HCEC 1CT (cell line): ENCODE data around the gene NDUFS6.

Experiments
- DNase-seq: peaks from one replicate; pipeline ENCODE4 v3.0.0-alpha.2; 2017

The NDUFS6 gene

GRCh38 chr5:1801222-1801966, at the start of gene NDUFS6:
Gene NDUFS6, plus strand, starts transcription at chr5:1801407. Its CDS starts 11 bp downstream, at chr5:1801418.
- DNase-seq, result peak; percentile 72

GRCh38 chr5:1751864-1752822, 49.1 kb upstream of the NDUFS6 start:
- DNase-seq, result no peak

DNA sequence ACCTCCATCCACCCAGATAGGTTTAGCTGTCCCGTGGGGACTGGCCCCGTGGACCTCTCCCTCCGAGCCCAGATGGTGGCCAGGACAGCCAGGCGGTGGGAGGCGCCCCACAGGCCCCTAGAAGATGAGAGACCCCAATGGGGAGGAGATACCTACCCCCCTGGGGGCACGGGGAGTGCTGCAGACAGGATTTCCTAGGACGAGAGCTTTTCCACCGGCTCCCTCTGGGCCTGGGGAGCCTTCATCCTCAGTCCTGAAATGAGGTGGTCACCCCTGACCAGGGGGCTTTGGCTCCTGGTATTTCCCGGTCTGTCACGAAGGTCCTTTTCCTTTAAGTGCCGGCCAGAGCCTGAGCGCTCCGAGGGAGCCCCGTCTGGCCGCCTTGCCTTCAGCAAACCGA, 48.3 kb upstream of the NDUFS6 start:
- no peak for DNase-seq

DNA sequence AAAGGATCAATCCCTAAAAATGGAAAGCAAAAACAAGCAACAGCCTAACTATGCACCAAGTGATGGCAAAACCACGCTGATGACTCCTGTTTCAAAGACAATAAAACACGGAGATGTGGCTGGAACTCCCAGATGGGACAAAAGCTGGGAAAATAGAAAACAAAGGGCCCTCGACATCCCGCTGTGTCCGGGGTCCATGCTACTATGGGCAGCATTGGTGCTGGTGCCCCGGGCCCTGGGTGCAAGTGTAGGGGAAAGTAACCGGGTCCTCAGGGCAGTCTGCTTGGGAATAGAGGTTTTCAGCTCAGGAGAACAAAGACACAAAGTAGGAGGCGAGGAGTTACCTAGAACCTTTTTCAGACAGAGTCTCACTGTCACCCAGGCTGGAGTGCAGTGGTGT, 47.7 kb upstream of the NDUFS6 start:
- DNase-seq, result no peak

DNA sequence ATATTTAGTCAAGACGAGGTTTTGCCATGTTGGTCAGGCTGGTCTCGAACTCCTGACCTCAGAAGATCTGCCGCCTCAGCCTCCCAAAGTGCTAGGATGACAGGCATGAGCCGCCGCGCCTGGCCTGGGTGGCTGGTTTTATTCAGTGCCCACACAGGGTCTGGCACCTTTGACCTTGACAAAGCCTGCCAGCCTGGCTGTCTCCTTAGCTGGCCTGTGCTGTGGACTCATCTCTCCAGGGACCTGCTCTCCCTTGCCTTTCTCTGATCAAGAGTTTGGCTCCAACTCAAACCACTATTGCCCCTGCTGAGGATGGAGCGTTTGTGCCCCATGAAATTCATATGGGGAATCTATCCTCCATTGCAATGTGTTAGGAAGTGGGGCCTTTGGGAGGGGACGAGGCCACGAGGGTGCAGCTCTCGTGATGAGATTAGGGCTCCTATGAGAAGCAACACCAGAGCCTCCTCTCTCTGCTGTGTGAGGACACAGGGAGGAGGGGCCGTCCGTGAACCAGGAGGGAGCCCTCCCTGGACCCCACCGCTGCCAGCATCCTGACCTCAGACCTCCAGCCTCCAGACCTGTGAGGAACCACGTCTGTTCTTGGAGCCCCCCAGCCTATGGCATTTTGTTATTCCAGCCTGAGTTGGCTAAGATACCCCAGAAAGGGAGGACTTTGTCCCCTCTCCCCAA, 46.5 kb upstream of the NDUFS6 start:
- no peak for DNase-seq

GRCh38 chr5:1755321-1755949, 45.8 kb upstream of the NDUFS6 start:
- DNase-seq, result no peak

GRCh38 chr5:1756481-1756880, 44.7 kb upstream of the NDUFS6 start:
- DNase-seq, result no peak

DNA sequence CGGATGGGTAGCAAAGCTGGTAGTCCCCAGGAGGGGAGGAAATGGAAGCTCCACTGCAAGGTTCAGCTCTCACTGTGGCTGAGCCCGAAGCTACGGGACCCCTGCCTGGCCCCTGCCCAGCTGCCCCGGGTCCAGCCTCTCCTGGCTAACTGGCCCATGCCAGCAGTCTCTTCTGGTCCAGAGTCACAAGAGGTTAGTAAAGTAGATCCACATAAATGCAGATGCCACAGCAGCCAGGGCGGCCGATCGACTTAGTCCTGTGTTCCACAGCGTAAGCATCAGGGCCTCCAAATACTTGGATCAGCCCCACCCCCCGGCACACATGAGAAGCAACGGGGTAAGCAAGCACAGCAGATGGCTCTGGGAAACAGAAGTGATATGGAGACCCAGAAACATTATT, 43.7 kb upstream of the NDUFS6 start:
- DNase-seq, result no peak

DNA sequence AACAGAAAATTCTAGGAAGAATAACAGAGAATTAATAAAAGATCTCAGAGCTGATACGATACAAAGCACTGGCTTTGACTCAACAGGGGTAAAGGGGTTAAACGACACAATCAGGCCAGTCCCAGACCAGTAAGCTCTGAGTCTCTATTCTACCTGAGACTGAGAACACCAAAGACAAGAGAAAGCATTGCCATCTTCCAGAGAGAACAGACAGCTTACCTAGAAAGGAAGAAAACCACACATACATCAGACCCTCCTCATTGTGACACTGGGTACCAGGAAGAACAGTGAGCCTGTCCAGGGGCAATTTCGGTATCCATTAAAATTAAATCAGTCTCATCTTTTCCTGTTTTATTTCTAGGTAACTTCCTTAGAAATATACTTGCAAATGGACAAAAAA, 42.6 kb upstream of the NDUFS6 start:
- no peak for DNase-seq

GRCh38 chr5:1759378-1759970, 41.7 kb upstream of the NDUFS6 start:
- no peak for DNase-seq

- no peak for DNase-seq
Observed at GRCh38 chr5:1760231-1760630, 41.0 kb upstream of the NDUFS6 start.

- DNase-seq, result no peak
Observed at GRCh38 chr5:1760656-1761452, 40.4 kb upstream of the NDUFS6 start.

DNA sequence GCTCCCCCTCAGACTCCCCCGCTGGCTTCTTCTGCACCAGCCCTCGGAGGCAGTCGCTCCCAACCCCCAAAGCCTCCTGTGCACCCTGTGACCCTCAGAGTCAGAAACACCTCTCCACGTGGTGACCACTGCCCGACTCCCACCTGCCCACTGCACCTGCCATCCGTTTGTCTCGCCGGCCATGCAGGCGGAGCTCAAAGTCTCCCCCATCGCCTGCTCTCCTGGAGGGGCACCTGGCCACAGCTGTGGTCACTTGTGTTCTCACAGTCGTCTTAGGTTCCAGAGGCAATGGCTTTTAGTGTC, 39.8 kb upstream of the NDUFS6 start:
- DNase-seq, result no peak

DNA sequence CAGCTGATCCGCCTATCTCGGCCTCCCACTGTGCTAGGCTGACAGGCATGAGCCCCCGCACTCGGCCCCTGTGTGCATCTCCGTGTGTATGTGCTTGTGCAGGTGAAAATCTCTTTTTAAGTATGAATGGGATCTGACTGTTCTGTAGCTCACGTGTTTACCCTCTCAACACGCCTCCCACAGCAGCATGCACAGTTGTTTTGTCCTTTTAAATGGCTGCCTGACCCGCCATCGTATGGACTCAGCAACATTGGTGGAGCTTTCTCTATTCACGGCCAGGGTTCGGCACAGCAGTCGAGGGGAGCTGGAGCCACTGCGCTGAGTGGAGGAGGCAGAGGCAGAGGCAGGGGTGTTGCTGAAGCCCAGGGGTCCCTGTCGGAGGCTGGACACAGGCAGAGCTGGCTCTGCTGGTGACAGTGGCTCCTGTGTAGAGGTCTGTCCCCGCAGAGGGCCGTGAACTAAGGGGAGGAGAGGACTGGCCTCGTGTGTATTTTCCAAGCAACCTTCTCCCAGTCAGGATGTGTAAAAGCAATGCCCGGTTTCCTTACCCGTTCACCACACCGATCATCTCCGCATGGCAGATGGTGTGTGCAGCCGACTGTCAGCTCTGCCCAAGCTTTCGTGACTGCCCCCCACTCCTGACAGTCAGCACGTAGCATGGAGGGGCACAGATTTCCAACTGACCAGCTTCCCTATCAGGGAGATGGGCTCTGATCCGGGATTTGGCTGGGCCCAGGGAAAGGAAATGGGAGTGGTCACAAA, 38.9 kb upstream of the NDUFS6 start:
- no peak for DNase-seq

- DNase-seq, result no peak
Observed at GRCh38 chr5:1762883-1763547, 38.2 kb upstream of the NDUFS6 start.

- peak; percentile 72 for DNase-seq
Observed at GRCh38 chr5:1763548-1763911, 37.7 kb upstream of the NDUFS6 start.

DNA sequence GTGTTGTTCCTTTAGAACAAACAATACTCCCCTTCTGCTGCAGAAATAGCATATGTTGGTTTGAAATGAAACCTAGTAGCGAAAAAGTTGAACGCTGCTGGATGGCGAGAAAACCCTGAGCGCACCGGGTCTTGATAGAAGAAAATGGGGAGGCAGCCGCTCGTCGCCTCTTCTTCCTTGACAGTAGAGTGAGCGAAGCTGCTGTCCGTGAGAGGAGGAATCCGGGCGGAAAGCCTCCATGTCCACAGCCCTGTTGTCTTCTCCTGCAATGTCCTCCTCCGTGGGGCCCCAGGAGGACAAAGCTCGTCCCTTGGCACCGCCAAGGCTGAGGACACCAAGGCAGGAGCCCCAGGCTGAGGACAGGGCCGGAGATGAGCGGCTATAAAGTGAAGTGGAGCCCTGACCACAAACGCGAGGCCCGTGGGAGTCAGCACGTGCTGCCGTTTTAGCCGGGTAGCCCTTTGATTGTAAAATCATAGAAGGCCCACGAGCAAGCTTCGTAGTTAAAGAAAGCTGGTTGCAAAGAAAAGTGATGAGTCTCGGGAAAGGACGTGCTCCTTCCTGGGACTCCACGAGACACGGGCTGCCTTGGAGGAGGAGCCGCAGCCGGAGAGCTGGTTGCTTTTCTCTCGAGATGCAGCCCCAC, 37.1 kb upstream of the NDUFS6 start:
- DNase-seq, result no peak

- no peak for DNase-seq
Observed at GRCh38 chr5:1764606-1764960, 36.6 kb upstream of the NDUFS6 start.

- no peak for DNase-seq
Observed at GRCh38 chr5:1765141-1765879, 35.9 kb upstream of the NDUFS6 start.

DNA sequence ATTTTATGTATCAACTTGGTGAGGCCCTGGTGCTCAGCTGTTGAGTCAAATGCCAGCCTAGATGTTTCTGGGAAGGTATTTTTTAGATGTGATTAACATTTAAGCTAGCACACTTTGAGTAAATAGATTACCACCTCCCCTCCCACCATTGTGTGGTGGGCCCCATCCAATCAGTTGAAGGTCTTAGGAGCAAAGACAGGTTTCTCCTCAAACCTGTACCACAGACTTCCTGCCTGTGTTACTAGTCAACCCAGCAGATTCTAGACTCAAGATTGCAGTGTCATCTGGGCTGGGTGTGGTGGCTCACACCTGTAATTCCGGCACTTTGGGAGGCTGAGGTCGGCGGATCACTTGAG, 35.3 kb upstream of the NDUFS6 start:
- DNase-seq, result no peak
